GDM1 (cell line): ENCODE measurements around the gene MFSD12.

Source experiments
- DNase-seq: peaks from one replicate; lab custom pipeline; 2025; lab: John Stamatoyannopoulos, UW

MFSD12 gene

GRCh38 chr19:3555653-3556422 is 1.5 kb downstream of the MFSD12 start:
- DNase-seq, result no peak

GRCh38 chr19:3554254-3555083 is 2.9 kb downstream of the MFSD12 start:
- DNase-seq, result peak; percentile 37

DNA sequence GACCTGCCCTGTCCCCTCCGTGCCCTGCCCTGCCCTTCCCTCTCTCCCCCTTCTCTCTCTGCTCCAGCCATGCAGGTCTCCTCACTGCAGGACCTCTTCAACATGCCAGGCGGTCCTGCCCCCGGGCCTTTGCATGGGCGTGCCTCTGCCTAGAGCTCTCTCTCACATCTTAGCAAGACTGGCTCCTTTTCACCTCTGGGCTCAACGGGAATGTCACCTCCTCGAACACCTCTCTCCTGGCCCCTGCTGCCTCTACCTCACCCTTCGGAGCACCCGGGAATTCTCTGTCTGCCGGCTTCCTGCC is 5.6 kb downstream of the MFSD12 start:
- no peak for DNase-seq

GRCh38 chr19:3550947-3551791 is 6.2 kb downstream of the MFSD12 start:
- DNase-seq, result no peak

DNA sequence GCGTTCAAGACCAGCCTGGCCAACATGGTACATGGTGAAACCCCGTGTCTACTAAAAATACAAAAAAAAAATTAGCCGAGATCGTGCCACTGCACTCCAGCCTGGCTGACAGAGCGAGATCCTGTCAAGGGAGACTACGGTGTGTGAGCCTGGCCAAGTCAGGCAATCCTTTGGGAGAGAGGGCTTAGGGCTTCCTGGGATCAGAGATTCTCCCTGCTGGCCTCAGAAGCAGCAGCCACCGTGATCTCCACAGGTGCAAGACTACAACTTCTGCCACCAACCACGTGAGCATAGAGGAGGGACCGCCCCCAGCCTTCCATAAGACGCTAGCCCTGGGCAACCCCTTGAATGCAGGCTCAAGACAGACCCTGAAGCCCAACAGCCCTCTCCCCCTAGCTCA is 7.6 kb downstream of the MFSD12 start:
- no peak for DNase-seq

DNA sequence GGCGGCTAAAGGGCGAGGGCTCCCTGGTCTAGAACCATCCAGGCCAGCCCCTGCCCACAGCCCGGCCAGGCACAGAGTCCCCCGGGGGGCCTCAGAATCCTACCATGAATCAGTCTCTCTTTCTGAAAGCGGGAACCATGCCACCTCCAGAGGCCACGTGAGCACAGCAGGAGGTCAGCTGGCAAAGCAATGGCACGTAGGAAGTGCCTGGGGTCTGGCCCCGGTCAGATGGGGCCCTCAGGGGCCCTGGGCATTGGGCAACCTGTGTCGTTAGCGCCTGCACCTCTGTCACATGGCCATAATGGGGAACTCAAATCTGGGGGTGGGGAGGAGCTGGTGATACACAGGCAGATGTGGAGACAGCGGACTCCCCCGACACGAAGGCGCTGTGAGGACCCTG is 8.8 kb downstream of the MFSD12 start:
- no peak for DNase-seq

DNA sequence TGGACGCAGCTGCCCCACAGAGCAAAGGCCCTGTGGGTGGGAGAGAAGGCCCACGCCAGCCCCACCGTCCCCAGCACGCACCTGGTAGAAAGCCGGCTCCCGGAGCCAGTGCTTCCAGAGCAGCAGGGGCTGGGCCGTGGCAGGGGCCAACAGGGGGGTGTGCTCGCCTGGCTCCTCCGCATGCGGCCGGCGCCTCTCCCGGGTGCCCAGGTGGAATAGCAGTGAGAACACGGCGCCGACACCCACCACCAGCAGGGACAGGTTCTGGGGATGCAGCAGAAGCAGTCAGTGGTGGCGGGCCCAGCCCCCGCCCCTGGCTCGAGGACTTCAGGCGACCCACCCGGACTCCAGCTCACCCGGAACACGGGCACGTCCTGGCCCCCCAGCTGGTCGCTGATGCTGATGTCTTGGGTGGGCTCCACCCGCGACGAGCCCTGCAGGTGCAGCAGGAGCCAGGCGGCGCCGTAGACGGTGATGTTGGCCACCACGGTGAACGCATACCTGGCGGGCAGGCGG is 9.6 kb downstream of the MFSD12 start:
- no peak for DNase-seq

DNA sequence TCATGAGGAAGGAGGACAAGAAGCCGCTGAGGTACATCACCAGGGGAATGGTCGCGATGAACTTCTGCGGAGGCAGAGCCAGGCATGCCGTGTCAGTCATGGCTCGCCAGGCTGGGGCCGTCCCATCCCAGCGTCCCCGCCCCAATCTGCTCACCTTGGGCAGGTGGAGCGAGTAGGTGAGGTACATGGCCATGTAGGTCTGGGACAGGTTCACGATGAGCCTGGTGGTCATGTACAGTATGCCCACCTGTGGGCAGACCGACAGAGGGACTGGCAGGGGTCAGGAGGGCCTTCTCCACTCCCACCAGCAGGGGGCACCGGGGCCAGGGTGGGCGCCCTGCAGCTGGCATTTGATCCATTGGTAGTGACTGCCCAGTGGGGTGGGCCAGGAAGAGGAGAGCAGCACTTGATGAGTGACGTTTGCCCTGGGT is 10.1 kb downstream of the MFSD12 start:
- DNase-seq, result no peak

- DNase-seq, result no peak
Observed at GRCh38 chr19:3546119-3546518, 11.3 kb downstream of the MFSD12 start.

DNA sequence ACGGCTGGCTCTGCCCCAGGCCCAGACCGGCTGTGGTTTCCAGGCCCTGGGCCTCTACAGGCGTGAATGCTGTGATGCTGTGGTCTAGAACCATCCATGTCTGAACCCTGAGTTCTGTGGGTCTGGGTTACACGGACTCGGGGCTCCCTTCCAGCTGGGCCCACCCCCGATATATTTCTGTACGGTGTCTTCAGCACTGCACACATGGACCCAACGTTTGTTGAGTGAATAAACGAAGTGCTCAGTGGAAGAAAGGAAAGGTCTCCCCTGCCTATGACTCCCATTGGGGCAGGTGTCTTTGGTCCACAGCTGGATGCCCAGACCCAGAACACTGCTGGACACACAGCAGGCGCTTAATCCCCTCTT is 11.7 kb downstream of the MFSD12 start:
- no peak for DNase-seq

GRCh38 chr19:3544742-3545668 is 12.4 kb downstream of the MFSD12 start:
- no peak for DNase-seq

- DNase-seq, result no peak
Observed at GRCh38 chr19:3544058-3544376, 13.4 kb downstream of the MFSD12 start.

DNA sequence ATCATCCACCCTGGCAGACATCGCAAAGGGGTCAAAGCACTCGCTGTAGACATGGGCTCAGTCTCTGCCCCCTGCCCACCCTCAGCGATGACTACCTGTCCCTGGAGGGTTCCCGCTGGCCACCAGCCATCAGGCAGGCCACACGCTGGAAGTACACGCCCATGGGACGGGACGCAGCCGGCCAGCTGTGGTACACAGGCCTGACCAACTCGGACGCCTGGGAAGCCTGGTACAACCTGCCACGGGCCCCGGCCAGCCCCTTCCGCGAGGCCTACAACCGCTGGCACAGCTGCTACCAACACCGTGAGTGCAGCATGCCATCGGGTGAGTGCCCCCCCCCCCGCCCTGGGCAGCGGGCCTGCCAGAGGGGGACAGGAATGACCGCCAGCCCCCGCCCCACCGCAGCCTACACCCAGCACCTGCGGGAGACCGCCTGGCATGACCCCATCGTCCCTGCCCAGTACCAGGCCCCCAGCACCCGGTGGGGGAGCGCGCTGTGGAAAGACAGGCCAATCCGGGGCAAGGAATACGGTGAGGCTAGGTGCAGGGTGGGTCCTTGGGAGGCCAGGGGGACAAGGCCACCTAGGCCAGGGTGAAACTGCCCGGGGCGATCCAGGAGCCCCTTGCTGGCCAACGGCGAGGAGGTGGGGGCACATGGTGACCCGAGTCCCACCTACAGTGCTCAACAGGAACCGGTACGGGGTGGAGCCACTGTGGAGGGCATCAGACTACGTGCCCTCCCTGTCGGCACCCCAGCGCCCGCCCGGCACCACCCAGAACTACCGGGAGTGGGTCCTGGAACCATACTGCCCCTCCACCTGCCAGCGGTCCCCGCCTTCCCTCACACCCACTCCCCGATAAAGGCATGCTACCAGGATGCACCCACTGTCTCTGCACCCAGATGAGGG is 14.0 kb downstream of the MFSD12 start:
- DNase-seq, result no peak

DNA sequence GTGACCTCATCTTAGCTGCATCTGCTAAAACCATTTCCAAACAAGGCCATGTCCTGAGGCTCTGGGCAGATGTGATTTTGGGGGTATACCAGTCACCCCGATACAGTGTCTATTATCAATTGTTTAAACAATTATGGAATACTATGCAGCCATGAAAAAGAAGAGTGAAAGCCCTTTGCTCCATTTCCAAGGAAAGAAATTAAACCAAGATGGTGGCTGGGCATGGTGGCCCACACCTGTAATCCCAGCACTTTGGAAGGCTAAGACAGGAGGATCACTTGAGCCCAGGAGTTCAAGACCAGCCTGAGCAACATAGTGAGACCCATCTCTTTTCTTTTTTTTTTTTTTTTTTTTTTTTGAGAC is 17.6 kb downstream of the MFSD12 start:
- no peak for DNase-seq

- DNase-seq, result no peak
Observed at GRCh38 chr19:3538965-3539755, 18.2 kb downstream of the MFSD12 start, which contains the start of gene TEKTIP1. TSS of gene TEKTIP1 (plus strand) at chr19:3539174. CDS start at chr19:3539178, 4 bp downstream.

- DNase-seq, result no peak
Observed at GRCh38 chr19:3538258-3538929, 19.0 kb downstream of the MFSD12 start.

DNA sequence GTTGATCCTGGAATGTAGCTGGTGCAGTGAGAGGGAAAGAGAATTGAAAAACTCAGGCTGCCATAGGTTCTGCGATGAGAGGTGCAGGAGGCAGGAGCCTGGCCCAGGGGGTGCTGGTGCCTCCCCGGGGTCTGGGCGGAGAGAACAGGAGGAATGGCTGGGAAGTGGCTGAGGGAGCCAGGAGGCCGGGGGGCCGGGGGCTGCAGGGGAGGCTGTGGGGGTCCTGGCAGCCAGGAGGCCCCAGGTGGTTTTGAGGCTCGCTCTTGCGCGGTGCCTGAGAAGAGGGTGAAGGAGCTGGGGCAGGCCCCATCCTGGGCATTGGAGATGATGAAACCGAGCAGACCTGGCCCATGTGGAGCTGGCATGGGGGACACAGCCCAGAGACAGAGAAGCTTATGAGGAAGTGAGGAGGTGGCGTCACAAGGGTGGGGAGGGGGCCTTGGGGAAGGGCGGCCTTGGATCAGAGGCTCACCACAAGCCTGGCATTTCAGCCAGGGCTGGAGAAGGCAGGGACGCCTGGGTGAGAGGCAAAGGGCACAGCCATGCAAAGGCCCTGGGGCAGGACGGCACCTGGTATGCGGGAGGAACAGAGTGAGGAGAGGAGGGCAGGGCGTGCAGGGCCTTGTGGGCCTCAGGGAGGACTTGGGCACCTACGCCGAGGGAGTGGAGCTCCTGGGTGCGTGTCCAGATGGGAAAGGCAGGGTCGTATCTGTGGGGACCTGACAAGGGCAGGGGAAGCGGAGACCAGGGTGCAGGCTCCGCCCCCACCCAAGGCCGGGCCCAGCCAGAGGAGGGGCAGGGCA is 19.7 kb downstream of the MFSD12 start:
- DNase-seq, result no peak

DNA sequence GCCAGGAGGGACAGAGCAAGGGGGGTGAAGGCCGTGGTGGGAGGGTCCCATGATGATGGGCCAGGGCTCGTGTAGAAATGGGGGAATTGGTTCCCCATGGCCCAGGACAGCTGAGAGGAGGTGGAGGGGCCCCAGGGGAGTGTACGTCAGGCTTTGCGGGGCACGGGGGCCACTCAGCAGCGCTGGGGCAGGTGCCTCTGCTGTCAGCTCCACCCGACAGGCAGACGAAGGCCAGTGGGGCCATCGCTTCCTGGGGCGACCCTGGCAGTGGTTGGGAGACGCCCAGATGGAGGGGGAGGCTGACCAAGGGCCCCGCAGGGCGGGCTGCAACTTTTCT is 20.3 kb downstream of the MFSD12 start:
- no peak for DNase-seq
